HG03196 (cell line): Measurements from ENCODE around the gene DDX47.

ENCODE experiments used
- ATAC-seq: cut with Tn5 transposase; IDR thresholded peaks from one replicate; pipeline ENCODE4 v1.9.1; 2021; ENCODE audit not compliant: unreplicated experiment

DDX47 gene

GRCh38 chr12:12813120-12814101, at the start of gene DDX47:
TSS of gene DDX47 (plus strand) at chr12:12813346. CDS start at chr12:12813368, 22 bp downstream.
- peak; percentile 66 for ATAC-seq

- no peak for ATAC-seq
Observed at GRCh38 chr12:12764824-12765223, 48.3 kb upstream of the DDX47 start.

DNA sequence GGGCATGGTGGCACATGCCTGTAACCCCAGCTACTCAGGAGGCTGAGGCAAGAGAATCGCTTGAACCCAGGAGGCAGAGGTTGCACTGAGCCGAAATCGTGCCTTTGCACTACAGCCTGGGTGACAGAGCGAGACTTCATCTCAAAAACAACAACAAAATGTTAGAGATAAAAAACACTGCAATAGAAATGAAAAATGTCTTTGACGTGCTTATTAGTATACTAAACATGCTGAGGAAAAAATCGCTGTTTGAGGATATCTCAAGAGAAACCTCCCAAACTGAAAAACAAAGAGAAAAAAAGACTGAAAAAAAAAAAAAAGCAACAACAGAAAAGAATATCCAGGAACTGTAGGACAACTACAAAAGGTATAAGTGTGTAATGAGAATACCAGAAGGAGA, 42.9 kb upstream of the DDX47 start:
- no peak for ATAC-seq

DNA sequence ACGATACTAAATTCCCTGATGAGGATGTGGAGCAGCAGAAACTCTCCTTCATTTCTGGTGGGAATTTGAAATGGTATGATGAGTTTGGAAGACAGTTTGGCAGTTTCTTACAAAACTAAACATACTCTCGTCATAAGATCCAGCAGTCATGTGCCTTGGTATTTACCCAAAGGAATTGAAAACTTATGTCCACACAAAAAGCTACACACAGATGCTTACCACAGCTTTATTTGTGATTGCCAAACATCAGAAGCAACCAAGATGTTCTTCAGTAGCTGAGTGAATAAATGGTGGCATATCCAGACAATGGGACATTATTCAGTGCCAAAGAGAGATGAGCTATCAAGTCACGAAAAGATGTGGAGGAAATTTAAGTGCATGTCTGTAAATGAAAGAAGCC, 38.4 kb upstream of the DDX47 start:
- ATAC-seq, result no peak

GRCh38 chr12:12776261-12776660, 36.9 kb upstream of the DDX47 start:
- no peak for ATAC-seq

GRCh38 chr12:12777092-12777491, 36.1 kb upstream of the DDX47 start:
- no peak for ATAC-seq

GRCh38 chr12:12779007-12779406, 34.1 kb upstream of the DDX47 start:
- ATAC-seq, result no peak

DNA sequence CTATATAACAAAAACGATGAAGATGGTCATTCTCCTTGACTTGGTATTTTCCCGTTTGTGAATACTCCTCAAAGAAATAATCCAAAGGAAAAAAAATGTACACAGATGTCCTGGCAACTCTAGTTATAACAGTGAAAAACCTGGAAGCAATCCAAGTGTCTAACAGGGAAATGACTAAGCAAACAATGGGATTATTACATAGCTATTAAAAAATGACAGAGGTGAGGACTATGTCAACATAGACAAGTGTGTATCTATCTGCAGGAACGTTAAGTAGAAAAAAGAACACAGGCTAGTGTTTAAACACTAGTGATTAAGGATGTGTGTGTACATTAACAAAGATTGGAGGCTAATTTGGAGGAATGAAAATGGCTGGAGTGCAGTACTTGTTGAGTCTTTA, 33.6 kb upstream of the DDX47 start:
- no peak for ATAC-seq

DNA sequence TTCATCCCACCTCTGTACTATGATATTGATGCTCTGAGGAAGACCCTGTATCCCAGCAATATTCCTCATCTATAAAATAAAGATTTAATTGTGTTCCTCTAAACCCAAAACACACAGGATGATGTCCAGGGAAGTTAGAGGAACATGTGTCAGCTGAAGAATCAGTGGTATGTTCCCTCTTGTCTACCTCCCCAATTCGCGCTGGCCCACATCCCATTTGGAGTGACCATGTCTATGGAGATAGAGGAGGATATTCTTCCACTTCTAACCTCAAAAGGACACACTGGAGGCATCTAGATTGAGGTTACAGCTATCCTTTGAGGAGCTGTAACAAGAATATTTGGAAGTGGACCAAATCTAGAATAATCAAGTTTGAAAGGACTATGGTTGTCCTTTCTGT, 29.0 kb upstream of the DDX47 start:
- ATAC-seq, result no peak

- no peak for ATAC-seq
Observed at GRCh38 chr12:12784911-12785814, 28.0 kb upstream of the DDX47 start, which contains the start of gene APOLD1. TSS of gene APOLD1 (plus strand) at chr12:12785659. CDS start at chr12:12785692, 33 bp downstream.

DNA sequence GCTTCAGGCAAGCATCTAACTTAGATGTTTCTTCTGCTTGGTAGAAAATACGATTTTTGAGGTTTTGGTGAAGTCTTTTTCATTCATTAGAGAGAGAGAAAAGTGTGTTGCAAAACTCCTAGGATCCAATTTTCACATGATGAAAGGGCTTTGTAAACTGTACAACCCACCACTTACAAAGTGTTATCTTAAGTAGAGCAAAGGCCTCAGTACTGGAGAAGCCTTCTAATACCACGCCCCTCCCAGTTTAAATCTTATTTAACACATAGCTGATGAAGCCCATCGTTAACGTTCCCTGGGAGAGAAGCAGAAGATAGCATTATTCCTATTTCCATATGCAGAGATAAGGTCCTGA, 26.8 kb upstream of the DDX47 start:
- peak; percentile 5 for ATAC-seq

- peak; percentile 71 for ATAC-seq
Observed at GRCh38 chr12:12786706-12787601, 26.2 kb upstream of the DDX47 start.

DNA sequence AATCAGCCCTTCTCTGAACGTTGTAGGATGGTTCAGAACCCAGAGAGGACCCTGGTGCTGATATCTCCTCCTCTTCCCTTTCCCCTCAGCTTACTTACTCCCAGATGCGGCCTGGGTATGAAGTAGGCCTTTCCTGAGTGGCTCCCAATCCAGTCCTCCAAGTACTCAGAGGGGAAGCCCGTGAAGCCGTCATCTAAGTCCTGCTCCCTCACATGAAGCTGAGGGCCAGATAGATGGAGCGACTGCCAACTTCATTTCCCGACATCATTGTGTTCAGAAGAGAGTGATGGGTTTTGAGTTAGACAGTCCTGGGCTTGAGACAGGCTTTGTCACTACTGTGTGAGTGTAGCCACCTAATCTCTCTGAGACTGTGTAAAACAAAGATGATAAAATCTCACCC, 25.0 kb upstream of the DDX47 start:
- ATAC-seq, result no peak

- ATAC-seq, result peak; percentile 49
Observed at GRCh38 chr12:12788675-12789368, 24.3 kb upstream of the DDX47 start.

GRCh38 chr12:12790956-12791355, 22.2 kb upstream of the DDX47 start:
- no peak for ATAC-seq

GRCh38 chr12:12791756-12792369, 21.3 kb upstream of the DDX47 start:
- ATAC-seq, result no peak

DNA sequence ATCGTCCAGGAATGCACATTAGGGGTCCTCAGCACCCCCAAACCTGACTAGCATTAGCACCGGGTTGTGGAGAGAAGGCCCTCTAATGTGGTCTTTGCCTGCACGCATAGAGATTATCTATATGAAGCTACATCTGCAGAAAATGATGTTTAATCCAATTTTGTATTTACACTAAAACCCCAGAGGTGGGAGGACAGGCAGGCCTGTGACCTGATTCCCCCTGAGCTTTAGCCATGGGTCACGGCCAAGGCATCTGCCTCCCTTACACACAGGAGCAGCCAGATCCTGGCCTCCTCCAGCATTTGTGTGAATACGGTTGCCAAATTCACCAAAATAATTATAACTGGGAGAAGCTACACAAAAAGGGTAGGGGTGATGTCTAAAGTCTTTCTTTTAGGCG, 20.7 kb upstream of the DDX47 start:
- ATAC-seq, result no peak

DNA sequence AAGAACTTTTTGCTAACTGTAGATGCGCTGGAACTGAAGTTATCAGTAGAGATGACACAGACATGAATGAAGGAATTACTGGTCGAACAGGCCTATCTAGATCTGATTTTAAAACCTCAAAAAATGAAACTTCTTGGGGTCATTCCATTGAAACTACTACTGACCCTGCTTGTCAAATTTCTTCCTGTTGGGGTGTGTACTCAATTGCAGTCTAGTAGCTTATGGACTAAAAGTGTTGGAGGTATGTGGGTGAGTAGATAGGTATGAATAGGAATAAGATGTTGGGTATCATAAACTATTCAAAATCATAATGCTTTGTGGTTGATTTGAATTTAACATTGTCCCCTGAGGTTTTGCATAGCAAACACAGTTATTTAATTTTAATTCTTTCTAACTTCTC, 18.5 kb upstream of the DDX47 start:
- ATAC-seq, result no peak

DNA sequence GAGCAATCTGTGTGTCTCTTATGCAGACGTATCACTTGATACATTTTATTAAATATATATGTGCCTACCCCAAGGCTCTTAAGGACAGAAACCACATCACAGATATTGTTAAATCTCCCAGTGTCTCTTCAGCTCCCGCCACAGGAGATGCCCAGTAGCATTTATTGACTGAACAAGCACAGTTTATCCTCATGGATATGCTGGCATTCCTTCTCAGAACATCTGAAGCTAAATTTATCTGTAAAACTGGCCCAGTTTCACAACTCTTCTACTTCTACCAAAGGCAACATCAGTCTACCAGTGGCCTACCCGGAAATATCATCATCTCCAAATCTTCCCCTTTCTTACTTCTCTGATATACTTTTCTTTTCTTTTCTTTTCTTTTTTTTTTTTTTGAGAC, 17.0 kb upstream of the DDX47 start:
- ATAC-seq, result no peak
